ENCODE results near the gene TM4SF5.
A peak's percentile ranks its signal among the peaks of the same experiment; 100 is the strongest.

TM4SF5 gene

GRCh38 chr17:4771519-4772234 lies at the start of gene TM4SF5:
TM4SF5 (plus strand) TSS chr17:4771886; CDS start chr17:4771923, 37 bp downstream.
- Histone ChIP-seq H3K4me3 (no peak within 1 kb of the TSS), H3K27ac (no peak within 1 kb of the TSS)
- no peak for DNase-seq (ENCODE audit: low spot score)
- TF ChIP-seq CTCF (IDR thresholded peaks at IDR 0.05), result no peak

- Histone ChIP-seq H3K4me3 (no peak overlapping the region), H3K27ac (no peak overlapping the region)
- no peak for DNase-seq (ENCODE audit: low spot score)
- TF ChIP-seq CTCF (IDR thresholded peaks at IDR 0.05), result no peak
Measured at GRCh38 chr17:4722678-4723240, 48.9 kb upstream of the TM4SF5 start.

- H3K27ac ChIP-seq, result no peak overlapping the region
- no peak for TF ChIP-seq CTCF (IDR thresholded peaks at IDR 0.05)
- no peak for DNase-seq (ENCODE audit: low spot score)
- no peak overlapping the region for H3K4me3 ChIP-seq
Measured at GRCh38 chr17:4724650-4725049, 47.0 kb upstream of the TM4SF5 start.

- DNase-seq (ENCODE audit: low spot score), result no peak
- TF ChIP-seq CTCF (IDR thresholded peaks at IDR 0.05), result no peak
- H3K27ac ChIP-seq, result peak overlapping the region in 1 of 2 donors; percentile 35
- no peak overlapping the region for H3K4me3 ChIP-seq
Measured at GRCh38 chr17:4725646-4726310, 45.9 kb upstream of the TM4SF5 start.

- Histone ChIP-seq H3K27ac (no peak overlapping the region), H3K4me3 (no peak overlapping the region)
- DNase-seq (ENCODE audit: low spot score), result no peak
- no peak for TF ChIP-seq CTCF (IDR thresholded peaks at IDR 0.05)
Measured at GRCh38 chr17:4728124-4728523, 43.6 kb upstream of the TM4SF5 start.

GRCh38 chr17:4733073-4733531 lies 38.6 kb upstream of the TM4SF5 start:
- no peak for DNase-seq (ENCODE audit: low spot score)
- Histone ChIP-seq H3K4me3 (no peak overlapping the region), H3K27ac (peak overlapping the region in 1 of 2 donors; percentile 59)
- TF ChIP-seq CTCF (IDR thresholded peaks at IDR 0.05), result no peak

Data from coronary artery (tissue), 2 donors.